Natural killer cell treated with Interleukin-12 subunit alpha and Interleukin-12 subunit beta and Interleukin-15 and Interleukin-18, amount 100 ng/mL, for 72 hours (primary cell): ENCODE data around the gene SLC6A6. TPM values are rescaled to one million over a fixed set of nuclear protein-coding genes. Genes with fewer than 3 reads are reported as not detected.

Source experiments
- ATAC-seq, 2 donors: fragments of 150-1000 bp; cut with Tn5 transposase in 1 of 2; sonication (Bioruptor Pico), chemical (Tn5 transposase) in 1 of 2; 2 replicates each; pipeline ENCODE4 v1.10.0; 2021
- DNase-seq: peaks from one replicate; pipeline ENCODE4 v3.0.0; 2022; ENCODE audit warnings: low spot score
- H3K27ac Mint-ChIP-seq, 2 donors: 1 replicate in 1 of 2; 2 replicates in 1 of 2; pipeline ENCODE4 v1.8.0; 2022; ENCODE audit warnings: mixed read lengths in 2 of 2, mild to moderate bottlenecking in 1 of 2, moderate library complexity in 1 of 2
- H3K27me3 Mint-ChIP-seq, 2 donors: 1 replicate in 1 of 2; 2 replicates in 1 of 2; pipeline ENCODE4 v1.8.0; 2022; ENCODE audit warnings: mixed read lengths in 2 of 2
- H3K36me3 Mint-ChIP-seq: one replicate; pipeline ENCODE4 v1.8.0; 2022; ENCODE audit warnings: mixed read lengths
- H3K4me1 Mint-ChIP-seq, 2 donors: 1 replicate in 1 of 2; 2 replicates in 1 of 2; pipeline ENCODE4 v1.8.0; 2022; ENCODE audit warnings: low read depth in 2 of 2, mixed read lengths in 2 of 2, mild to moderate bottlenecking in 1 of 2
- H3K4me3 Mint-ChIP-seq: one replicate; pipeline ENCODE4 v1.8.0; 2022; ENCODE audit warnings: mixed read lengths
- H3K9me3 Mint-ChIP-seq: 2 replicates; pipeline ENCODE4 v1.8.0; 2022; ENCODE audit warnings: mixed read lengths
- total RNA-seq, 2 donors: library from RNA; stranded (reverse); gene quantifications; one replicate each; pipeline ENCODE4 v1.2.3, GENCODE V29; 2022

Gene SLC6A6
- total RNA-seq, 2 donors from 2014 or later, result 20.4 to 56.7 TPM

DNA sequence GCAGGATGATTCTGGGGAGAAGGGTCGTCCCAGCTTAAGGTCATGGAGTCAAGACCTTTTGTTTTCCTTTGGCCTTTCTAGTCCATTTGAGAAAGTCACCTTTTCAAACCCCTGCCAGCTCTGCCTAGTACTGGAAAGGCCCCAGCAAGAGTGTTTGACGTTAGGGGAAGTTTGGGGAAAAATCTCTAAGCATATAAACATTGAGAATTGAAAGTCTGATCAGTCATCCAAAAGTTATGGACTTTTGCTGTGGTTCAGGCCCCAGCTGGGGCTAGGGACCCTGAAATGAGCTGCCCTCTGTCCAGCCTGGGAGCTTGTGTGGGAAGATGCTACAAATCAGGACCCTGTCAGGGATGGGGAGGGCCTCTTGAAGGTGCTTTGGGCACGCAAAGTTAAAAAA lies 21.6 kb downstream of the SLC6A6 start:
- Mint-ChIP-seq H3K36me3 (no peaks in the 10 kb centered on the region), H3K27ac (peak overlapping the region; percentile 77 to 90), H3K4me1 (peaks cover 57 to 66% of the 10 kb centered on the region in 2 donors), H3K9me3 (no peaks in the 10 kb centered on the region), H3K4me3 (peak overlapping the region; percentile 84), H3K27me3 (no peaks in the 10 kb centered on the region)
- ATAC-seq (peak in 1 of 2 donors; percentile 33), DNase-seq (no peak)

DNA sequence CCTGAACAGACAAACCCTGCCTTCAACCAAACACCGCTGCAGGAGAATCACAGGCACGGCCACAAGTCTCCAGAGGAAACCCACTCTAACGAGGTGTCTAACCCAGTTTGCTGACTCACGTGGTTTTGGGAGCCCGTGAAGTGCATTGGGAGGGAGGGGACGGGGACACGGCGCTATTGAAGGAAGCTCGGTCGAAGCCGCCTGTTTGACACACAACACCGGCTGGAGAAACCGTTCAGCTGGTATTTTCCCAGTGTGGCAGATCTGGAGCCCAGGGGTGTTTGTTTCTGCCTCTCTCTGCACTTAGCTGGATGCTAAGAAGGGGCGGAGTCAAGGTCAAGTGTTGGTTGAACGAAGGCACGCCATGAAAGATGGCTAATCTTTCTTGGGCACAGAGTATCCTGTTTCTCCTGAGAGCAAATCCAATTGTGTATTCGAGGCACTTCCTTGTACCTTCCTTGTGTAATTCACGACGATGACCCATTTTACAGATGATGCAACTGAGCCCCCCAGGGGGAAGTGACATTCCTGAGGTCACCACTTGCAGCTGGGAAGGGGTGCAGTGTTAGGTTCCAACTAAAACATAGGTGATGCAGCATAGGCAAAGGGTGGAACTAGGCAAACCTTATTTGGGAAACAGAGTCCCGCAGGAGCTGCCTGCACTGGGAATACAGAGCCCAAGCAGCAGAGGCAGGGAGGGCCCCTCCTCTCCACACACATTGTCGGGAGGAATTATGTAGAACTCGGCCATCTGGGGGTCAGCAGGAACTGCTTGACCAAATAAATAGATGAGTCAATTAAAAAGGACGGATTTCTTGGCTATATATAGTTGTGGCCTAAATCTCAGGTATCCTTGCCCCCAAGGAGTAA lies 22.5 kb downstream of the SLC6A6 start:
- Mint-ChIP-seq H3K4me1 (peaks cover 66 to 76% of the 10 kb centered on the region in 2 donors), H3K4me3 (peak overlapping the region; percentile 84), H3K27me3 (no peaks in the 10 kb centered on the region), H3K9me3 (no peaks in the 10 kb centered on the region), H3K36me3 (no peaks in the 10 kb centered on the region), H3K27ac (peak overlapping the region; percentile 77 to 90)
- ATAC-seq, result peak; percentile 66 to 72
- DNase-seq, result peak; percentile 81

DNA sequence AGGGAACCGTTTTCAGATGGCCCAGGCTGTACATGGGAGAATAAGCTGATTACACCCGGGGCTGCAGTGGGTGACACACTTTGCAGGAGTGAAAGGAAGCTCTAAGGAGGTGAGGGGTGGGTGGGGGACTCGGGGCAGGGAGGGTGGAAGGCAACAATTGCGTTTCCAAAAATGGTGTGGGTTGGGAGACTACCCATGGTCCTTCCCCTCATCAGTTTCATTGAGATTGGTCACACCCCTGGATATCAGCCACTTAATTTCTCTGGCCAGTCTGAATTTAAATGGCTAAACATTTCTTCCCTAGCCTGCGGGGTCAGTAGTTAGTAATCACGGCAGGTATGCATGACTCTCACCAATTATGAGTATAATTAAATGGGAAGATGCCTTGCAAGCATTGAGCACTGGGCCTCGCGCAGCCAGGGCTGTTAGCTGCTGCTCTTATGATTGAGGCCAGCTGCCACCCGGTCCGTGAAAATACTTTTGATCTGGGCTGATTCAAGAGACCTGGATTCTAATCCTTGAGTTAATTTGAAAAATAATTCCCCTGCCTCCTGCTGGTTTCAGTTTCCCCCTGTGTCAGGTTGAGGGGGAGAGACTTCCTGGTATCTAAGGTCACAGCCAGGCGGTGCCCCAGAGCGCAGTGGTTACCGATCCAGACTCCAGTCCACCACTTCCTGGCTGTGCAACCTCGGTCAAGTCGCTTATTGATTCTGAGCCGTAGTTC lies 23.3 kb downstream of the SLC6A6 start:
- Mint-ChIP-seq H3K4me1 (peaks cover 70 to 79% of the 10 kb centered on the region in 2 donors), H3K36me3 (no peaks in the 10 kb centered on the region), H3K9me3 (no peaks in the 10 kb centered on the region), H3K27me3 (no peaks in the 10 kb centered on the region), H3K27ac (peak overlapping the region; percentile 77 to 90), H3K4me3 (peak overlapping the region; percentile 84)
- ATAC-seq, result peak; percentile 88 to 90
- DNase-seq, result peak; percentile 80

DNA sequence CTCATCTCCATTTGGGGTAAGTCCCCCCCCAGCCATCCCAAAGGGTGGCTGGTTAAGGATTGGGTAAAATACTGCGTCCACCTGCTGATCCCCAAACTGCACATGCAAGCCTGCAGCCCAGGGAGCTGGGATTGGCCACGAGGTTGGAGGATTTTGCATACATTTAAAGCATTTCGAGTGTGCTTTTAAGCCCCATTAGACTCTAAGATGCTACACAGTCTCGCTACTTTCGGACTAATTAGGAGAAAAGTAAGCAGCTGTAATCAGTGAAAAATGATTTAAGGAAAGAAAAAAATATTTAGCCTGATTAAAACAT lies 23.9 kb downstream of the SLC6A6 start:
- Mint-ChIP-seq H3K27me3 (no peaks in the 10 kb centered on the region), H3K4me3 (peak overlapping the region; percentile 84), H3K9me3 (no peaks in the 10 kb centered on the region), H3K36me3 (no peaks in the 10 kb centered on the region), H3K27ac (peak overlapping the region; percentile 77 to 90), H3K4me1 (peaks cover 75 to 83% of the 10 kb centered on the region in 2 donors)
- DNase-seq (no peak), ATAC-seq (no peak)

DNA sequence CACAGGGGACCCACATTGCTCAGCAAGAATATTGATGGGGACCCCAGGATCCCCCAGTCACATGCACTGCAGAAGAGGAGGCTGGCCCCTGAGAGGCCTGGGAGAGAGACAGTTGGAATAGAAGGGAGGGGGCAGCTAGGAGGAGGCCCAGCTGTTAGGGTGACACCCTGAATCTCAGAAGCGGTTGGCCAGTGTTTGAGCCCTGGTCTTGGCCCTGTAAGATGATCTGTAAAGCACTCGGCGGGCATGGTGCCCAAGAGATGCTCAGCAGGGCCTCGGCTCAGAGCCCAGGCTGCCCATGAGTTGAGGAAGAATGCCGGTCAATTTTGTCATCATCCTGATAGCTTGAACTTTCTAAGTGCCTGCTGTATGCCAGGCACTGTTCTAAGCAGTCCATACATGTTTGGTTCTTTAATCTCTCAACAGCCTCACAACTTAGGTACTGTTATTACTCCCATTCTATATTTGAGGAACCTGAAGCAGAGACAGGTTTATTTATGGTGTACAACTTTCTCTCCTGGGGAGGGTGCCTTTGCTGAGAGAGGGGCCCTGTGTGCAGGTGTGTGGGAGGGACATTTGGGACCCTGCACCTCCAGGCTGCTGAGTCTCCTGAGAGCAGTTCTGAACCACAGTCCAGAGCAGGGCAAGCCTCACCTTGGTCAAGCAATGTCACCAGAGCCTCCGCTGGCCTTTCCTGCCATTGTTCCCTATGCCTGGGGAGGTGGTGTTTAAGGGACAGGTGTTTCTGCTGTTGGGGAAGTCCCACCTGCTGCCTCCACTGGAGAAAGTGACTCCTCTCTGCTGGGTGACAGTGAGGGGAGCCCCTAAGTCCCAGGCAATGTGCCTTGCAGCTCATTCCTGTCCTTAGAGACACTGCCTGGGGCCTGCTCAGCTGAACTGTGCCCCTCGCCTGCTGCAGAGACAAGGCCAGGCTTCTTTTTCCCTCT lies 26.0 kb downstream of the SLC6A6 start:
- no peak overlapping the region for H3K4me3 Mint-ChIP-seq
- no peaks in the 10 kb centered on the region for H3K9me3 Mint-ChIP-seq
- DNase-seq (no peak), ATAC-seq (no peak)
- H3K27me3 Mint-ChIP-seq, result no peaks in the 10 kb centered on the region
- H3K4me1 Mint-ChIP-seq, result peaks cover 77 to 92% of the 10 kb centered on the region in 2 donors
- H3K27ac Mint-ChIP-seq, result peak overlapping the region in 1 of 2 donors; percentile 60
- H3K36me3 Mint-ChIP-seq, result no peaks in the 10 kb centered on the region

DNA sequence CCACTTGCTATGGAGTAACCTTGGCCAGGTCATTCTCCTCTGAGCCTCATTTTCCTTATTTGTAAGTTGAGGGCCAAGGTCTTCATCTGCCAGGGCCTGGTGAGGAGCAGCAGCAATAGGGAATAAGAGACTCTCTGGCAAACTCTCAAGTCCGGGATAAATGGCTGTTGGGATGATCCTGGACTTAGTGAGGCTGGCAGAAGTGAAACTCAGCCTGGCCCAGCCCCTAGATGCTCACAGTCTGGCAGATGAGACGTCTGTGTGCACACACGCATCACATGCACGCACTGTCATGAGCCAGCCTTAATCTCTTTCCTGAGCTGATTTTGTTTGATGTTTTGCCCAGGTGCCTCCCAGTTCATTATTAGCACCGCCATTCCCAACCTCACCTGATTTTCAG lies 26.8 kb downstream of the SLC6A6 start:
- ATAC-seq, result no peak

DNA sequence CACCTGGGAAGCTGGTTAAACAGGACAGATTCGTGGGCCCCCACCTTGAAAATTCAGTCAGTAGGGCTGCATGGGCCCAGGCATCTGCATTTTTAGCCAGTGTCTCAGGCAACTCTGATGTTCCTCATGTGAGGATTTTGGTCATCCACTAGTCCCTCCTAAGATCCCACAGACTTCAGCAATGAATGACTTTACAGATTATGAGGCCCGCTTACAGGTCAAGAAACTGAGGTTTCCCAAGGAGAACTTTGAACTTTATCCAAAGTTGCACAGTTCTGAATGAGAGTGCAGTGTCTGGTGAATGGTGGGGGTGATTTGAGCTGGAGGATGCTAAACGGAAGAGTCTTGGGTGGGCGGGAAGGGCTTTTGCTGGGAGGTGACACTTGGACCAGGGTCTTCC lies 27.2 kb downstream of the SLC6A6 start:
- Mint-ChIP-seq H3K9me3 (no peaks in the 10 kb centered on the region), H3K4me3 (peak overlapping the region; percentile 61), H3K27me3 (no peaks in the 10 kb centered on the region), H3K27ac (peak overlapping the region; percentile 53 to 97), H3K36me3 (no peaks in the 10 kb centered on the region), H3K4me1 (peaks cover 75 to 90% of the 10 kb centered on the region in 2 donors)
- DNase-seq, result no peak
- ATAC-seq, result no peak

More for the DNA sequence above, 26.8 kb downstream of the SLC6A6 start:
- Mint-ChIP-seq H3K4me1 (peaks cover 75 to 90% of the 10 kb centered on the region in 2 donors), H3K27me3 (no peaks in the 10 kb centered on the region), H3K36me3 (no peaks in the 10 kb centered on the region), H3K9me3 (no peaks in the 10 kb centered on the region), H3K4me3 (no peak overlapping the region), H3K27ac (peak overlapping the region; percentile 53 to 97)
- DNase-seq, result no peak

DNA sequence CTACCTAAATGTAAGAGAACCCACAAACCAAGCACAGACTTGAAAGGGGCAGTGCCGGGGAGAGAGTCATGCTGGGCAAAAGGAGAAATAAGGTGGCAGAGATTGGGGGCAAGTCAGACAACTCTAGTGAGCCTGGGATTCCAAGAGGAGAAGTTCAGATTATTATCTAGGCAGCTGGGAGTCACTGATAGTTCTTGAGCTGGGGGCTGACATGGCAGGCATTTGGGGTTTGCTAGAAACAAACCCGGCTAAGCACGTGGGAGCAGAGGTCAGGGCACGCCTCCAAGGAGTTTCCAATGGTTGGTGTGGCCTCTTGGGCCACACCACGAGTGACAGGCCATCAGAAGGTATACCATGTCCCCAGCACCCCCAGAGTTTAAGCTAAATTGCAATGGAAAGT lies 27.6 kb downstream of the SLC6A6 start:
- Mint-ChIP-seq H3K4me3 (peak overlapping the region; percentile 61), H3K36me3 (no peaks in the 10 kb centered on the region)

DNA sequence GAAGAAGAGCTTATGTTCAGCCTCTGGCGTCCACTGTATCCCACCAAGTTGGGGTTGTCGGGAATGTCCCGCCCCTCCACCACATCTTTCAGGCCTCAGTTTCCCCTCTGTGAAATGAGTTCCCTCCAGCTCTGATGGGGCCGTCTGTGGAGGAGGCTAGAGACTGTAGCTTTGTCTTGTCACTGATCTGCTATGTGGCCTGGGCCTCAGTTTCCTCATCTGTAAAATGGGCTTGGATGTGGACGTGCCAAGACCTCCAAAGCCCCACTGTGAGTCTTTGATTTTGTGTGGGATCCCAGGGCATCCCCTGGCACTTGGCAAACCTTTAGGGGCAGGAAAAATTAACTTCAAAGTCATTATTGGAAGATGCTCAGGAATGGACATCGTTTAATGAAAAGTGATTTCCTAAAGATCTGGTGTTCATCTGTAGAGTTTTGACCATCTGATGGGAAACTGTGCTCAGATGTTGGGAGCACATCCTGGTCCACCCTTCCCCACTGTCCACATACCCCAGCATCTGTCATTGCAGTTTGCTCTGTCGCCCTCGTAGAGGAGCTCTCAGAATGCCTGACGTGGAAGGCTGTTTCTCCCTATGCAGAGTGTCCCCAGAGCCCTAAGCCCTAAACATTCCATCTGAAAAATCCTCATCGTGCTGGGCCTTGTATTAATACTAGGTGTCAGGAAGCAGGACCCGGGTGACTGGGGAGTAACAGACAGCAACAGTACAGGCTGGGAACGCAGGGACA lies 28.5 kb downstream of the SLC6A6 start:
- Mint-ChIP-seq H3K36me3 (no peaks in the 10 kb centered on the region), H3K4me1 (peaks cover 72 to 81% of the 10 kb centered on the region in 2 donors), H3K27ac (peak overlapping the region; percentile 88 to 97), H3K4me3 (peak overlapping the region; percentile 88), H3K9me3 (no peaks in the 10 kb centered on the region), H3K27me3 (no peaks in the 10 kb centered on the region)
- no peak for DNase-seq
- ATAC-seq, result no peak

More for the DNA sequence above, 27.6 kb downstream of the SLC6A6 start:
- no peak for ATAC-seq
- Mint-ChIP-seq H3K27ac (peak overlapping the region; percentile 53 to 97), H3K9me3 (no peaks in the 10 kb centered on the region), H3K27me3 (no peaks in the 10 kb centered on the region), H3K4me1 (peaks cover 75 to 89% of the 10 kb centered on the region in 2 donors)
- DNase-seq, result no peak

DNA sequence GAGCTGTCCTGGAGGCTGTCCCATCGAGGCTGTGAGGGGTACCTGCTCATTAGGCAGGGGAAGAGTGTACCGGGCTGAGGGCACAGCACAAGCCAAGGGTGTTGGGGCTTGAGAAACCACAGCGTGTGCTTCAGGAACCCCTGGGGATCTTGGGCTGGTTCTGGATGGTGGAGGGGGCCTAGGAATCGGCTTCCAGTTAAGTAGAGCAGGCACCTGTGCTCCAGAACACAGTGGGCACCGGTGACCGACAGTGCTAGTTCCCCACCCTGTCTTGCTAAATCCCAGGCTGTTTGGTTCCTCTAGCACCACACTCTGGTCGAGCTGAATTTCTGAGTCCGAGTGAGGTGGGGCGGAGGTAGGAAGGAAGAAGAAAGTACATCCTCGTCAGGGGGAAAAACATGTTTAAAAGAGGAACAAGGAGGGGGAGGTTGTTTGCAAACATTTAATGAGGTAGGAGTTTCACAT lies 29.1 kb downstream of the SLC6A6 start:
- Mint-ChIP-seq H3K9me3 (no peaks in the 10 kb centered on the region), H3K4me1 (peaks cover 66 to 75% of the 10 kb centered on the region in 2 donors), H3K4me3 (peak overlapping the region; percentile 88), H3K36me3 (no peaks in the 10 kb centered on the region), H3K27ac (peak overlapping the region; percentile 88 to 97), H3K27me3 (no peaks in the 10 kb centered on the region)
- ATAC-seq (peak; percentile 12 to 25), DNase-seq (no peak)

DNA sequence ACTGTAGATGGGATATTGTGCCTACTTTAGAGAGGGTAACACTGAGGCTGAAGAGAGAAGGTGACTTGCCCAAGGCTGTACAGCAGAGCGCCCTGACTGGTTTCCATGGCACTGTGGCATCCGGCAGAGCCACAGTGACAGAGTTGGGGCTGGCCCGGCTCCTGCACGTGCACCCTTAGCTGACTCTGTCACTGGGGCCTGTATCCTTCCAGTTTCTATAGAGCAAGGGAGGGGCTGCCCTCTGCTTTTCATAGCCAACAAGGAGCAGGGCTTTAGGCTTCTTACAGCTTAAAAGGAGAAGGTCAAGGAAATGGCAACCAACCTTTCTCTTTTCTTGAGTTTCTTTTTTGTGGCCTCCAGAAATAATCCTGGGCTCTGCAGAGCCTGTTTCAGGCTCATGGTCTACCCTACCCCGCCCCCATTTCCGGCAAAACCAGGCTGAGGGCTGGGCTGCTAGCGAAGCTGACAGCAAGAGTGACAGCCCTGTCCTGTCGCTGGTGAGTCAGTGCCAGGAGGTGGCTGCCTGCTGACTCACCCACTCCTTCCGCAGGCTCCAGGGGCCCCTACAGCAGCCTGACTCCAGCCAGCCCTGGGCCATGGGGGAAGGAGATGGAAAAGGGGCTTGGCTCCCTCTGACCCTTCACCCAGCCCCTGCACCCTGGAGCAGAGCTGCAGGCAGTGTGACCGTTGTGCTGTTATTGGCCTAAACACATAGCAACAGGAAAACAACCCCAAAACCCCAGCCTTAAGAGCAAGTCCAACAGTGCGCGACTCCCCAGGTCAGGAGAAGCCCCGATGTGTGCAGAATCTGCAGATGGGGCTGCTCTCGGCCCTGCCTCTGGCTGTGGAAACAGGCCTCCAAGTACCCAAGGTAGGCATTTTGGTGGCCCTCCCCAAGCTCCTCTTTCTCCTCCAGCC lies 29.8 kb downstream of the SLC6A6 start:
- Mint-ChIP-seq H3K36me3 (no peaks in the 10 kb centered on the region), H3K27ac (peak overlapping the region; percentile 88 to 97), H3K4me3 (peak overlapping the region; percentile 88), H3K4me1 (peaks cover 67 to 77% of the 10 kb centered on the region in 2 donors), H3K9me3 (no peaks in the 10 kb centered on the region), H3K27me3 (no peaks in the 10 kb centered on the region)
- DNase-seq (peak; percentile 98), ATAC-seq (peak; percentile 95)

DNA sequence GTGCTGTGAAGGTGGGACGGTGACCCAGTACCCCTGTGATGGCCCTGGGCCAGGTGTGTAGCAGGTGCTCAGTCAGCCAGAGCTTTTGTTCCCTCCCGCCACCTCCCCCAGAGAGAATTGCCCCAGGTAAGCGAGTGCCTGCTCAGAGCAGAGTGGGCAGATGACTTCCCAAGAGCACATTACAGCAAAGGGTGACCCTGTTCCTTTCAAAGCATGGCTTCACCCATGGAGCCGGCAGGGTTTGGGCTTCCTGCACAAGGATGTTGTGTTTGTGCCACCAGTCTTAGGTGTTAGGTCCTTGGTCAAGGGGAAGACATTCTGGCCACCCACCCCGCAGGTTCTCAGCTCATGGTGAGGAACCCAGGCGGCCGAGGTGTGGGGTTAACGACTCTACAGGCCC lies 30.7 kb downstream of the SLC6A6 start:
- DNase-seq (no peak), ATAC-seq (no peak)
- H3K4me1 Mint-ChIP-seq, result peaks cover 59 to 68% of the 10 kb centered on the region in 2 donors
- H3K9me3 Mint-ChIP-seq, result no peaks in the 10 kb centered on the region
- no peaks in the 10 kb centered on the region for H3K36me3 Mint-ChIP-seq
- peak overlapping the region; percentile 88 to 97 for H3K27ac Mint-ChIP-seq
- H3K27me3 Mint-ChIP-seq, result no peaks in the 10 kb centered on the region
- H3K4me3 Mint-ChIP-seq, result peak overlapping the region; percentile 88
